Memory B cell (primary cell): ENCODE results near the gene PTH.
A peak's percentile ranks its signal among the peaks of the same experiment; 100 is the strongest.

ENCODE experiments used
- ATAC-seq: fragments of 150-1000 bp; cut with Tn5 transposase; 2 replicates; pipeline ENCODE4 v1.10.0; 2021; ENCODE audit warnings: low read depth, mild to moderate bottlenecking, moderate library complexity
- DNase-seq, 2 donors: peaks; one replicate each; pipeline ENCODE4 v3.0.0; 2022; ENCODE audit warnings: low spot score in 2 of 2
- H3K27ac Mint-ChIP-seq: one replicate; pipeline ENCODE4 v1.8.0; 2022; ENCODE audit warnings: mild to moderate bottlenecking, moderate library complexity, mixed read lengths
- H3K27me3 Mint-ChIP-seq: one replicate; pipeline ENCODE4 v1.8.0; 2022; ENCODE audit warnings: mixed read lengths
- H3K36me3 Mint-ChIP-seq: one replicate; pipeline ENCODE4 v1.8.0; 2022; ENCODE audit warnings: mild to moderate bottlenecking, mixed read lengths
- H3K4me1 Mint-ChIP-seq: one replicate; pipeline ENCODE4 v1.8.0; 2022; ENCODE audit warnings: mixed read lengths
- H3K4me3 Mint-ChIP-seq: one replicate; pipeline ENCODE4 v1.8.0; 2022; ENCODE audit warnings: mild to moderate bottlenecking, moderate library complexity, mixed read lengths
- H3K9me3 Mint-ChIP-seq: one replicate; pipeline ENCODE4 v1.8.0; 2022; ENCODE audit warnings: mixed read lengths

PTH gene

GRCh38 chr11:13465909-13466371 lies 29.9 kb downstream of the PTH start:
- Mint-ChIP-seq H3K27ac (no peak overlapping the region), H3K9me3 (no peaks in the 10 kb centered on the region)
- DNase-seq: no peak

DNA sequence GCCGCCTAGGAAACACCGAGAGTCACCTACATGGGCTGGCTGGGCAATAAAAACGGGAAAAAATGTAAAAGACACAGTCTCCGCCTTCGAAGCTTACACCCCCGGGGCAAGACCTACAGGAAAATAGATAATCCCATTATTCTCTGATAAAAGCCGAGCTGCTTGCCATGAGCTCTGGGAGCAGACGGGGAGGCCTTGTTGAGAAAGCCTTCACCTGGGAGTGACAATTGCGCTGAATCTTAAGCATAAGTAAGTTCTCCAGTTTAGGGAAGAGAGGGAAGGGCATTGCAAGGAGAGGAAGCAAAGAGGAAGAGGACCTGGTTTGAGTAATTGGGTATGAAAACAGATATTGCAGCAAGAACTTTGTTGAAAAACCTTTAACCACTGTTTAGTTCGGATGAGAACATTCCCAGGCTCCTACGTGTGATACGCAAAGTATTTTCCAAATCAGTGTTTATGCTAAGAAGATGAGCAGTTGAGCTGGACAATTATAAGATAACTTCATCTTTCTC lies 32.0 kb downstream of the PTH start:
- Mint-ChIP-seq H3K27me3 (no peaks in the 10 kb centered on the region), H3K4me3 (peak overlapping the region; percentile 98), H3K36me3 (peaks cover 7% of the 10 kb centered on the region), H3K9me3 (no peaks in the 10 kb centered on the region), H3K4me1 (peaks cover 21% of the 10 kb centered on the region), H3K27ac (peak overlapping the region; percentile 97)
- no peak for ATAC-seq
- peak in 1 of 2 donors; percentile 26 for DNase-seq

More at GRCh38 chr11:13465909-13466371, 29.9 kb downstream of the PTH start:
- Mint-ChIP-seq H3K4me1 (peaks cover 10% of the 10 kb centered on the region), H3K27me3 (peaks cover 5% of the 10 kb centered on the region), H3K36me3 (no peaks in the 10 kb centered on the region), H3K4me3 (no peak overlapping the region)
- no peak for ATAC-seq

DNA sequence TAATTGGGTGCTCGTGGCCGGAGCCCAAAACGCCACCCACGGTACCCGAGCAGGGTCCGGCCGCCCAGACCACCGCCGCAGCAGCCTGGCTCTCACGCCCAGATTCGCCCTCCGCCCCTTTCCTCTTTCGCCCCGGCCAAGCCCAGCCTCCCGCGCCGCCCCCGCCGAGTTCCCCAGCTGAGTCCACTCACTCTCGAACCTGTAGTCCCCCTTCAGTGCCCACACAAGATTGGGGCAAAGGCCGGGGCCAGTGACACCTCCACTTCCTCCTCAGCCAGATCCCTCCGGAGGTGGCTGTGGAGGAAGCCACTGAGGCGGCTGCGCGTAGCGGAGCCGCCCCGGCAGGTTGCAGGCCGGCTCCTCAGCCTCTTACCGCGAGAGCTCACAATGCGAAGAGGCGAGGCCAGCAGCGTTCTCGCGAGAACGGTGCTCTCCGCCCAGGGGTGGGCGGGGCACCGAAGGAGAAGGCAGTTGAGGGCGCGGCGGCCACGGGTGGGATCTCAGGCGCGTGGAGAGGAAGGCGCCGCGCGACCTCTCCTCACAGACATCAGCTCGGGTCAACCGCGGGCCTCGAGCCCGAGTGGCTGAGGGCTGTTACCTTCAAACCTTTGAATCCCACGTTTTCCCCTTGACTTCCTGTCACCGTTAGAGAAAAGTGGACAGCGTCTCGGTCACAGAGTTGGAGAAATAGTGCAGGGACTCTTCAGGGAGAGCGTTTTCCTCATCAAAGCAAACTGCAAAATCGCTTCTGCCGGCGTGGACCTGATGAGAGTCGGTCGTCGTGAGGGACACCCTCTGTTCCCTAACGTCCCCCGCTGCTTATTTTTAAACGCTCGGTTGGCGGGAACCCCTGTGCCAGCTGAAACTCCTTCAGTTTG lies 32.7 kb downstream of the PTH start, which contains the start of gene BTBD10:
BTBD10 (minus strand) TSS at position 322 of the 878 bp plus-strand sequence. CDS start 18,098 bp downstream, outside the sequence.
- no peaks in the 10 kb centered on the region for H3K27me3 Mint-ChIP-seq

DNA sequence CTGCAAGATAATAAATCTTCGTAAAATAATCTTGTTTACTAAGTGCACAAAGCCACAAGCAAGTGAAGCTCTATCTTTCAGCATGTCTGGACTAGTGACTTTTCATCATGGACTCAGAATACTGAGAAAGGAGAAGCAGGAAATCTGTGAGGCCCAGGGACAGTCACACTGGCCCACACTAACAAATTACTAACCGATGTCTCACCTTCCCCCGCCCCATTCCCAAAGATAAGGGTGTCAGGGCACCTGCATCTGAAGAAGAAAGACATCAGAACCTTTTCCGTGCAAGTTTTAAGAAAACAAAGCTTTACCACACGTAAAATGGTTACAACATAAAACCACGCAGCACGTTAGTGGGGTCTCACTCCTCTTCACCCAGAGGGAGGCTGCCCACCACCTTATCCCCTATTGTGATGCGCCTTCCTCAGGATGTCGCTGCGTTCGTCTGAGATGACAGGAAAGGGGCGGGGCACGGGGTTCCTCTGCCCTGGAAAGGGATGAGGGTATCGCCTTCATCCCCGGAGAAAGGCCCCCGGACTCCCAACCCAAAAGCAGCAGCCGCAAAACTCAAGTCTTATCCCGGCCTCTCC lies 33.4 kb downstream of the PTH start:
- ATAC-seq: peak; percentile 15

More for the DNA sequence above, 32.7 kb downstream of the PTH start, which contains the start of gene BTBD10:
- Mint-ChIP-seq H3K4me1 (peaks cover 21% of the 10 kb centered on the region), H3K4me3 (peak within 1 kb of the TSS; percentile 98), H3K27ac (peak within 1 kb of the TSS; percentile 97), H3K9me3 (no peaks in the 10 kb centered on the region), H3K36me3 (peaks cover 7% of the 10 kb centered on the region)
- DNase-seq (peak; percentile 84 to 88), ATAC-seq (peak; percentile 96)

DNA sequence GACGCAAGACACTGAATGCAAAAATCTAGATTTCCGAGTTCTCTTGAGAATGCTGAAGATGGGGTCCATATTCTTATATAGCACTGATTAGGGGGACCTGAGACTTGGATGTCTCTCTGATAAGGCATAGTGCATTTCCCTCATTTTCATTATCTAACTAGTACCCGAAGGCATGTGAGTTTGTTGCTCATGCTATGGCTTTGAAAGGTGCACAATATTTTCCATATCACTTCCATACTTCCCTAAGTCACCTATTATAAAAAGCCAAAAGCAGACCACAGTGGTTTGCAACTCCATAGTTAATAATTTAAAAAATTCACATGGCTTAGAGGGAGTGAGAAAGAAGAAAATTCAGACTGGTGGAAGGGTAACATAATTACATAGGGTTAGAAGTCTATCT lies 34.5 kb downstream of the PTH start:
- Mint-ChIP-seq H3K9me3 (no peaks in the 10 kb centered on the region), H3K27ac (no peak overlapping the region), H3K4me3 (no peak overlapping the region), H3K27me3 (no peaks in the 10 kb centered on the region), H3K4me1 (peaks cover 21% of the 10 kb centered on the region), H3K36me3 (peaks cover 7% of the 10 kb centered on the region)
- no peak for ATAC-seq
- no peak for DNase-seq

More for the DNA sequence above, 33.4 kb downstream of the PTH start:
- peaks cover 21% of the 10 kb centered on the region for H3K4me1 Mint-ChIP-seq
- no peaks in the 10 kb centered on the region for H3K9me3 Mint-ChIP-seq
- peak overlapping the region; percentile 98 for H3K4me3 Mint-ChIP-seq
- H3K36me3 Mint-ChIP-seq: peaks cover 7% of the 10 kb centered on the region
- peak overlapping the region; percentile 97 for H3K27ac Mint-ChIP-seq
- peak in 1 of 2 donors; percentile 28 for DNase-seq
- H3K27me3 Mint-ChIP-seq: no peaks in the 10 kb centered on the region

DNA sequence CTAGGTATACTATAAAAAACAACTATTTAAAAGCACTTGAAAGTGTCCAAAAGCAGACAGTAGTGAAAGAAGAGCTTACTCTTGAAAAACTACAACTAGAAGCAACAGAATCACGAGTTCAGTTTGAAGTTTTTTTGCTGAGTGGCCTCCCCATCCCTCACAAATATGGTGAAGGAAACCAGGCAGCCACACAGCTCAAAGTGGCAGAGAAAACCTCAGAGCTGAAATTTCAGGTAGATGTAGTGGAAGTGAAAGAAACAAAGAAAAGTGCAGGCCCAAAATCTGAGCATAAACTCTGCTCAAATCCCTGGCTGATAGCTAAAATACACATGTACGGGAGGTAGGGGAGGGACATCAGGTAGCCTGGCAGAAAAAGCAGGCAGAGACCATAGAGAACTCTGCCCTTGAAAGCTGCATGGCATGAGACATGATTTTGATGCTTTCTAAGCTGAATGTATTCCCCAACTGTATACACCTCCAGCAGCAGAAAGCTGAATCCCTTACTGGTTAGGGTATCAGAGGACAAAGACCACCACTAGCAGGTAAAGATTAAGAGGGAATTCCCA lies 44.9 kb downstream of the PTH start:
- Mint-ChIP-seq H3K36me3 (peaks cover 33% of the 10 kb centered on the region), H3K9me3 (peaks cover 6% of the 10 kb centered on the region), H3K4me1 (peaks cover 31% of the 10 kb centered on the region), H3K4me3 (no peak overlapping the region), H3K27me3 (no peaks in the 10 kb centered on the region), H3K27ac (peak overlapping the region; percentile 66)
- DNase-seq (no peak), ATAC-seq (no peak)

DNA sequence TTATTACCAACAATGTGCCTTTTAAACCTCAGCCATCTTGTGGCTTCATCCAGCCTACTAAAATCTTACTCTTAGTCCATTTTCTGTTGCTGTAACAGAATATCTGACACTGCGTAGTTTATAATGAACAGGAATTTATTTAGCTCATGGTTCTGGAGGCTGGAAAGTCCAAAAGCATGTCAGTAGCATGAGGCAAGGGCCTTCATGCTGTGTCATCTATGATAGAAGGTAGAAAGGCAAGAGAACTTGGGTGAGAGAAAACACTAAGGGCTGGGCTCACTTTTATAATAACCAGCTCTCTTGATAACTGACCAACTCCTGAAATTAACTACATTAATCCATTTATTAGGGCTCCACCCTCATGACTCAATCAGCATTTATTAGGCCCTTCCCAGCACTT lies 46.3 kb downstream of the PTH start:
- Mint-ChIP-seq H3K4me3 (no peak overlapping the region), H3K4me1 (peaks cover 29% of the 10 kb centered on the region), H3K27me3 (no peaks in the 10 kb centered on the region), H3K27ac (no peak overlapping the region), H3K36me3 (peaks cover 31% of the 10 kb centered on the region), H3K9me3 (peaks cover 6% of the 10 kb centered on the region)
- DNase-seq (no peak), ATAC-seq (no peak)

GRCh38 chr11:13448876-13449275 lies 46.9 kb downstream of the PTH start:
- Mint-ChIP-seq H3K36me3 (peaks cover 30% of the 10 kb centered on the region), H3K27me3 (no peaks in the 10 kb centered on the region), H3K27ac (no peak overlapping the region), H3K9me3 (peaks cover 6% of the 10 kb centered on the region), H3K4me3 (no peak overlapping the region), H3K4me1 (peaks cover 27% of the 10 kb centered on the region)
- no peak for ATAC-seq
- DNase-seq: no peak

DNA sequence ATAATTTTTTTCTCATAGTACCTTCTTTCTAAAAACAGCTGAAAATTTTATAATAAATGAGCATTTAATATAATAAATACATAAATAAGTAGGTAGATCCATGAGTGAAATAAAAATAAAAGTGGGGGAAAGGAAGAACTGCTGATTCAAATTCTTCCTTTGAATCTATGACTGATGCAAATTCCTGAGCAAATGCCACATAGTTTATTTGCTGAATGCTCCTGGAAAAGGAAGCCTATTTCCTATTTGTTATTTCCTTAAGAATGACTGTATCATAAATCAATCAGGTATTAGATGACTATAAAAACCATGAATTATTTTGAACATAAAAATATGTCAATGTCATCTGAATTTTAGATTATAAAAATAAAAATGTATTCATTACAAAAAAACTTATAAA lies 49.4 kb downstream of the PTH start:
- ATAC-seq (no peak), DNase-seq (no peak)
- Mint-ChIP-seq H3K27ac (no peak overlapping the region), H3K4me3 (no peak overlapping the region), H3K36me3 (peaks cover 23% of the 10 kb centered on the region), H3K9me3 (peaks cover 2% of the 10 kb centered on the region), H3K27me3 (no peaks in the 10 kb centered on the region), H3K4me1 (peaks cover 22% of the 10 kb centered on the region)

- Mint-ChIP-seq H3K4me1 (peaks cover 22% of the 10 kb centered on the region), H3K4me3 (no peak overlapping the region), H3K27ac (no peak overlapping the region), H3K36me3 (peaks cover 16% of the 10 kb centered on the region), H3K27me3 (no peaks in the 10 kb centered on the region), H3K9me3 (no peaks in the 10 kb centered on the region)
- ATAC-seq (no peak), DNase-seq (no peak)
These were observed 50.2 kb downstream of the PTH start for GRCh38 chr11:13445588-13445987.
